ENCODE results near the gene TCHH. TPM values are rescaled to one million over a fixed set of nuclear protein-coding genes. Genes with fewer than 3 reads are reported as not detected.

TCHH gene
- total RNA-seq, 1 donor from 2014 or later = under 0.01 TPM

DNA sequence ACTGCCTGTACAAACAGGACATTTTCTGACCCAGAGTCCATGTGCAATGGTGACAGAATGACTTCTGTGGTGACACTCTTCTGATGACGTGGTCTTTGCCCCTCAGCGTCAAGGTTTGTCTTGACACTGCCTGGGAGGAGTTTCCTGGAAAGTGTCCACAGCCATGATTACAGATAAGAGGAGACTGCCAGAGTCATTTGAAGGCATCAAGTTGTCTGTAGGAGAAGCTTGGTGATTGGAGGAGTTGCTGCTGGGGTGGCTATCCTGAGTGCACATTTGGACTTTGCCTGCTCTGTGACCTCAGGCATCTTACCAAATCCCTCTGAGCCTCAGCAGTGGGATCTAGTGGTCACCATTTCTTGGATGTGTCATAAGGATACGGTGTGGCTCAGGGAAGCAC, 44.1 kb downstream of the TCHH start:
- FAIRE-seq = no peak
- no peak for DNase-seq (ENCODE audit: low spot score in 2 of 2)

GRCh38 chr1:152067929-152068328, 47.3 kb downstream of the TCHH start:
- DNase-seq (ENCODE audit: low spot score in 2 of 2) = no peak
- no peak for FAIRE-seq

GRCh38 chr1:152067150-152067549, 48.1 kb downstream of the TCHH start:
- DNase-seq (ENCODE audit: low spot score in 2 of 2) (no peak), FAIRE-seq (no peak)

DNA sequence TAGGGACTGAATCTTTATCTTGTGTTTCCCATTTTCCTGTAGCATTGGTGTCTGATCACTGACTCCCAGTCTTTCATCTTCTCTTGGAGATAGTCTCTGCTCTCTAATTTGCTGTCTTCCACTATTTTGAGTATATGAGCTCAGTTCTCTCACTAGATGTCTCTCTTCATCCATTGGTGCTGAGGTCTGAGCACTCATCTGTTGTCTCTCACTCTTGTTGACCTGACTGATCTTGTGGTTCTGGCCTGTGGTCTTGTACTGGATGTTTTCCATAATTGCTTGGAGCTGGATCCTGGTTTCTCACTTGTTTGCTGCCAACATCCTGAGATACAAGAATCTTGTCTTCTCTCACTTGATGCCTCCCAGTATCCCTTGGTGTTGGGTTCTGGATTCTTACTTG, 53.3 kb downstream of the TCHH start:
- FAIRE-seq = no peak
- DNase-seq (ENCODE audit: low spot score in 2 of 2) = no peak

Small RNAs within 50 kb of the gene (small RNA-seq; reads per million reads assigned to genes)
- gene SPTLC1P4 = not detected

Other genes with a start within 250 kb of the TCHH start
- gene THEM4, start 205.9 kb downstream of the TCHH start, total RNA-seq = 5.3 TPM
- gene S100A10, start 121.6 kb downstream of the TCHH start, total RNA-seq = 2.4 TPM
- 1.6 TPM for gene S100A11, start 78.4 kb downstream of the TCHH start, total RNA-seq
- not detected for gene TCHHL1, start 26.4 kb downstream of the TCHH start, total RNA-seq
- gene RPTN, start 43.8 kb upstream of the TCHH start, total RNA-seq = not detected
- not detected for gene HRNR, start 108.7 kb upstream of the TCHH start, total RNA-seq
- under 0.01 TPM for gene FLG, start 209.8 kb upstream of the TCHH start, total RNA-seq
- not detected for gene FLG2, start 244.6 kb upstream of the TCHH start, total RNA-seq